Measurements from ENCODE around the gene C1QA.

DNA sequence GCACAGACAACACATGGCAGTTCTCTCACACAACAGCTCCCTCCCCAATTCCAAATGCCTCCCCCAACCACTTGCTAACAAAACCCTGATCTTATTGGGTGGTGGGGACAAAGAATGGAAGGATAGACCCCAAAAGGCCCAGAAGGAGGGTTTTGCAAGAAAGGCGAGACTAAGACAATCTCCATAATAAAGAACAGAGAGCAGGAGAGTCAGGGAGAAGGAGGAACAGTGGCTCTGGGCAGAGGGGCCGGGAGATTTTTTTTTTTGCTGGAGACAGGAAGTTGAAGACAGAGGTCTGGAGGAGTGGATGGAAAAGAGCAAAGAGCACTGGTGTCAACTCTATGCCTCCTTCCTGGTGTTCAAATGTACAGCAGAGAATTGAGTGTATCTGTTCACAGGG lies 6.5 kb upstream of the C1QA start:
- TF ChIP-seq FOXK2 (IDR thresholded peaks at IDR 0.05) (no peak), SUZ12 (IDR thresholded peaks at IDR 0.05) (no peak), SP1 (IDR thresholded peaks at IDR 0.05) (no peak), ARNT (IDR thresholded peaks at IDR 0.05) (no peak), FOXA1 (IDR thresholded peaks at IDR 0.05) (no peak), FOXM1 (IDR thresholded peaks at IDR 0.05; ENCODE audit: borderline replicate concordance) (no peak), BHLHE40 (IDR thresholded peaks at IDR 0.05; ENCODE audit: borderline replicate concordance) (no peak), HDGF (IDR thresholded peaks at IDR 0.05; ENCODE audit: borderline replicate concordance) (no peak), TARDBP (IDR thresholded peaks at IDR 0.05) (no peak), NFRKB (IDR thresholded peaks at IDR 0.05) (no peak)
